ENCODE measurements around the gene CDK14. TPM values are rescaled to one million over a fixed set of nuclear protein-coding genes. Genes with fewer than 3 reads are reported as not detected.

Gene CDK14
- total RNA-seq, 1 donor from 2014 or later = 64.6 TPM

DNA sequence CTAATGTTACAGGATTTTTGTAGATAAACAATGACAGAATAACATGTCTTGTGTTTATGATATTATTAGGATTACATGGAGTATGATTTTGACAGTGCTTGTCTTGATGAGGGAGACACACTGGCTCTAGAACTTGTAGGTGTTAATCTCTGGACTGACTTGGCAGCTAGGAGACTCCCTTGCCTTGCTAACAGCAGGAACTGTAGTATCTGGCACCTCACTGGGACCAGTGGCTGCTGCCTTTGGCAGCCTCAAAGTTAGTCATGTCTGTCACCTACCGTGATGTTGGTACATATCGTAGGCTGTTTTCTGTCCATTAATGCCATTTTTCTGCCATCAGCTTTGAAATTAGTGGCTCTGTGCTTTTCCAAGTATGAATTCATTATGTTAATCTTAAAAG, 261.5 kb downstream of the CDK14 start:
- DNase-seq (ENCODE audit: low spot score in 2 of 2, unreplicated experiment in 2 of 2) = no peak
- Mint-ChIP-seq H3K27ac (no peak overlapping the region), H3K27me3 (ENCODE audit: low read depth) (no peaks in the 10 kb centered on the region), H3K36me3 (no peaks in the 10 kb centered on the region), H3K9me3 (no peaks in the 10 kb centered on the region), H3K4me3 (no peak overlapping the region), H3K4me1 (no peaks in the 10 kb centered on the region)
- TF ChIP-seq, protein P1, sequence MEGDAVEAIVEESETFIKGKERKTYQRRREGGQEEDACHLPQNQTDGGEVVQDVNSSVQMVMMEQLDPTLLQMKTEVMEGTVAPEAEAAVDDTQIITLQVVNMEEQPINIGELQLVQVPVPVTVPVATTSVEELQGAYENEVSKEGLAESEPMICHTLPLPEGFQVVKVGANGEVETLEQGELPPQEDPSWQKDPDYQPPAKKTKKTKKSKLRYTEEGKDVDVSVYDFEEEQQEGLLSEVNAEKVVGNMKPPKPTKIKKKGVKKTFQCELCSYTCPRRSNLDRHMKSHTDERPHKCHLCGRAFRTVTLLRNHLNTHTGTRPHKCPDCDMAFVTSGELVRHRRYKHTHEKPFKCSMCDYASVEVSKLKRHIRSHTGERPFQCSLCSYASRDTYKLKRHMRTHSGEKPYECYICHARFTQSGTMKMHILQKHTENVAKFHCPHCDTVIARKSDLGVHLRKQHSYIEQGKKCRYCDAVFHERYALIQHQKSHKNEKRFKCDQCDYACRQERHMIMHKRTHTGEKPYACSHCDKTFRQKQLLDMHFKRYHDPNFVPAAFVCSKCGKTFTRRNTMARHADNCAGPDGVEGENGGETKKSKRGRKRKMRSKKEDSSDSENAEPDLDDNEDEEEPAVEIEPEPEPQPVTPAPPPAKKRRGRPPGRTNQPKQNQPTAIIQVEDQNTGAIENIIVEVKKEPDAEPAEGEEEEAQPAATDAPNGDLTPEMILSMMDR (IDR thresholded peaks at IDR 0.05; ENCODE audit: unreplicated experiment) = no peak

DNA sequence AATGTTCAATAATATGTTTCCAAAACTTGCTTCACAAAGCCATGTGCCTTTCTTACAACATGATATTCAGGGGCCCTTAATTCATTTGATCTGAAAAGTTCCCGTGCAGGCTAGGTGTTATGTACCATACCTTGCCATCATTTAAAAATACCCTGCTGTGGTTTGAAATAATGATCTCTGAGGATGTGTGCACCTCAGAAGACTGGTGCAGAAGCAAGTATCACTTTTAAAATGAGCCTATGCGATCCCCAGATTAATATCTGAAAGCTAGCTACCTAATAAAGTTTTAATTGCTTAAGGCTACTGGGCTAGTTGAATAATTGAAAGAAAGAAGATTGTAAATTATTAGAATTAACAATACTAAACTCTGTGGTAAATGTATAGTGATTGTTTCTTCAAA, 262.4 kb downstream of the CDK14 start:
- Mint-ChIP-seq H3K27me3 (ENCODE audit: low read depth) (no peaks in the 10 kb centered on the region), H3K4me3 (no peak overlapping the region), H3K36me3 (no peaks in the 10 kb centered on the region), H3K4me1 (no peaks in the 10 kb centered on the region), H3K27ac (no peak overlapping the region), H3K9me3 (no peaks in the 10 kb centered on the region)
- no peak for DNase-seq (ENCODE audit: low spot score in 2 of 2, unreplicated experiment in 2 of 2)
- TF ChIP-seq, protein P1 (IDR thresholded peaks at IDR 0.05; ENCODE audit: unreplicated experiment) = no peak

DNA sequence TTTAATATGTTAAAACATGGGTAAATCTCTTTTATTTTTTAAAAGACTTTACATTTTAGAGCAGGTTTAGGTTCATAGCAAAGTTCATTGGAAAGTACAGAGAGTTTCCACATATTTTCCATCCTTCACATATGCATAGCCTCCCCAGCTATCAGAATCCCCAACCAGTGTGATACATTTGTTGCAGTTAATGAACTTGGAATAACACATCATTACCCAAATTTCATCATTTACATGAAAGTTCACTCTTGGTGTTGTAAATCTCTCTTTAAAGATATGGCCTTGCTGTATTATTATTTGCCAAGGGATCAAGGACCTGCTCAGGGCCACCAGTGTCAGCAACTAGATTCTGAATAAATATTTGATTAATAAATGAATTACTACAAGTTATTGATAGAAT, 263.4 kb downstream of the CDK14 start:
- Mint-ChIP-seq H3K9me3 (no peaks in the 10 kb centered on the region), H3K27ac (no peak overlapping the region), H3K27me3 (ENCODE audit: low read depth) (no peaks in the 10 kb centered on the region), H3K4me3 (no peak overlapping the region), H3K36me3 (no peaks in the 10 kb centered on the region), H3K4me1 (no peaks in the 10 kb centered on the region)
- no peak for DNase-seq (ENCODE audit: low spot score in 2 of 2, unreplicated experiment in 2 of 2)
- TF ChIP-seq, protein P1 (IDR thresholded peaks at IDR 0.05; ENCODE audit: unreplicated experiment) = no peak

DNA sequence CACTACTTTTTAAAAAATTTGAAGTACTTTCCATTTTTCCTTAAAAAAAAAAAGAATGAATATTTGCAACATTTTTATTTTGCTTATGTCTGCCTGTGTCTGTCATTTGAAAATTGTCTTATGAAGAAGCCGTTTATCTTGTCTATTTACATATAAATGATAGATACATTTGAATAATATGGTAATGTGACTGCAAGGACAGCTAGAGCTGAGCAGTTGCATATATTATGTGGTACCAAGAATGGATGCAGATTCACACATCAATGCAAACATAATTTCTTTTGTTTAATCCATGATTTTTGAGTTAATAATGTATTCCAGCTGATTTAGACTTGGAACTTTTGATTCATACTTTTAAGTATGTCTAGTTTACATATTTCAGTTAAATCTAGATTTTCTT, 268.0 kb downstream of the CDK14 start:
- no peaks in the 10 kb centered on the region for H3K4me1 Mint-ChIP-seq
- TF ChIP-seq, protein P1 (IDR thresholded peaks at IDR 0.05; ENCODE audit: unreplicated experiment) = no peak
- H3K4me3 Mint-ChIP-seq = no peak overlapping the region
- H3K36me3 Mint-ChIP-seq = peaks cover under 1% of the 10 kb centered on the region
- H3K27me3 Mint-ChIP-seq (ENCODE audit: low read depth) = no peaks in the 10 kb centered on the region
- no peak overlapping the region for H3K27ac Mint-ChIP-seq
- DNase-seq (ENCODE audit: low spot score in 2 of 2, unreplicated experiment in 2 of 2) = no peak
- H3K9me3 Mint-ChIP-seq = no peaks in the 10 kb centered on the region

DNA sequence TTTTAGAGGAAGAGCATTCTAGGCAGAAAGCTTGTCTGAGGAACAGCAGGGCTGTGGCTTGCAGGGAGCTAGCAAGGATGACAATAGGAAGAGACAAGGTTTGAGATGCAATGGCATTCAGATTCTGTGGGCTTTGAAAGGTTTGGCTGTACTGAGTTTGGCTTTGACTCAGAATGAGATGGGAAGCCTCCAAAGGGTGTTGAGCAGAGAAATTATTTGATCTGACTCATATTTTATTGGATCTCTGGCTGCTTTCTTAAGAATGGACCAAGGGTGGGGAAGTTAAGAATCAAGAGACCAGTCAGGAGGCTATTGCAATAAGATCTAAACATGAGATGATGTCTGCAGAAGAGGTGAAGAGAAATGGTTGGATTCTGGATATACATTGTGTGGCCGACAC, 273.2 kb downstream of the CDK14 start:
- Mint-ChIP-seq H3K4me3 (no peak overlapping the region), H3K36me3 (peaks cover 10% of the 10 kb centered on the region), H3K9me3 (no peaks in the 10 kb centered on the region), H3K27ac (no peak overlapping the region), H3K4me1 (no peaks in the 10 kb centered on the region), H3K27me3 (ENCODE audit: low read depth) (no peaks in the 10 kb centered on the region)
- TF ChIP-seq, protein P1 (IDR thresholded peaks at IDR 0.05; ENCODE audit: unreplicated experiment) = no peak
- no peak for DNase-seq (ENCODE audit: low spot score in 2 of 2, unreplicated experiment in 2 of 2)

DNA sequence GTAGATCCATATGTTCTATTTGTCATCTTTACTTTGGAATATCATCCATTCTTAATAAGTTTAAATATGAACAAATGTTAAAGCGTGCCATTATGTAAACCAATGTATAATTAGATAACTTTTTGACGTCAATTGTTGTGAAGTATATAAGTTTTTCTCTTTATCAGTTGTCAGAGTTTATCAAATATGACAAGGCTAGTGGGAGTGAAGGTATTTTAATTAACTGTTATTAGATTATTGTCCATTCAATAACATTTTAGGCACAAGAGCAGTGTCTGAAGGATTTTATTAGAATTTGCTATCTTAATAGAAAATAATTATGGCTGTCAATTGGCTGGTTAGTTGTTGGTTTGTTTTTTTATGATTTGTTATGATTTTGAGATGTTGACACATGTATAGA, 280.6 kb downstream of the CDK14 start:
- TF ChIP-seq, protein P1 (IDR thresholded peaks at IDR 0.05; ENCODE audit: unreplicated experiment) = no peak
- H3K27ac Mint-ChIP-seq = no peak overlapping the region
- H3K27me3 Mint-ChIP-seq (ENCODE audit: low read depth) = no peaks in the 10 kb centered on the region
- peaks cover 21% of the 10 kb centered on the region for H3K9me3 Mint-ChIP-seq
- no peak overlapping the region for H3K4me3 Mint-ChIP-seq
- DNase-seq (ENCODE audit: low spot score in 2 of 2, unreplicated experiment in 2 of 2) = no peak
- H3K36me3 Mint-ChIP-seq = peaks cover 25% of the 10 kb centered on the region
- peaks cover 3% of the 10 kb centered on the region for H3K4me1 Mint-ChIP-seq
